IPS-18a (cell line): ENCODE measurements around the gene PGM2L1.

Experiments
- H3K27ac ChIP-seq: one replicate; pipeline ENCODE4 v1.5.1; 2013; ENCODE audit warnings: low read length
- H3K27me3 ChIP-seq: one replicate; pipeline ENCODE4 v1.6.1; 2013; ENCODE audit warnings: mild to moderate bottlenecking, low read length; ENCODE audit not compliant: control insufficient read depth, insufficient read depth
- H3K36me3 ChIP-seq: one replicate; pipeline ENCODE4 v1.6.1; 2013; ENCODE audit warnings: low read depth, low read length; ENCODE audit not compliant: control insufficient read depth
- H3K4me1 ChIP-seq: one replicate; pipeline ENCODE4 v1.6.1; 2013; ENCODE audit warnings: low read depth, low read length; ENCODE audit not compliant: control insufficient read depth
- H3K4me3 ChIP-seq: one replicate; pipeline ENCODE4 v1.5.1; 2013; ENCODE audit warnings: low read length
- H3K9ac ChIP-seq: one replicate; pipeline ENCODE4 v1.6.1; 2013; ENCODE audit warnings: mild to moderate bottlenecking, low read length, moderate library complexity
- H3K9me3 ChIP-seq: one replicate; pipeline ENCODE4 v1.6.1; 2013; ENCODE audit warnings: low read depth, low read length; ENCODE audit not compliant: control insufficient read depth

The PGM2L1 gene

DNA sequence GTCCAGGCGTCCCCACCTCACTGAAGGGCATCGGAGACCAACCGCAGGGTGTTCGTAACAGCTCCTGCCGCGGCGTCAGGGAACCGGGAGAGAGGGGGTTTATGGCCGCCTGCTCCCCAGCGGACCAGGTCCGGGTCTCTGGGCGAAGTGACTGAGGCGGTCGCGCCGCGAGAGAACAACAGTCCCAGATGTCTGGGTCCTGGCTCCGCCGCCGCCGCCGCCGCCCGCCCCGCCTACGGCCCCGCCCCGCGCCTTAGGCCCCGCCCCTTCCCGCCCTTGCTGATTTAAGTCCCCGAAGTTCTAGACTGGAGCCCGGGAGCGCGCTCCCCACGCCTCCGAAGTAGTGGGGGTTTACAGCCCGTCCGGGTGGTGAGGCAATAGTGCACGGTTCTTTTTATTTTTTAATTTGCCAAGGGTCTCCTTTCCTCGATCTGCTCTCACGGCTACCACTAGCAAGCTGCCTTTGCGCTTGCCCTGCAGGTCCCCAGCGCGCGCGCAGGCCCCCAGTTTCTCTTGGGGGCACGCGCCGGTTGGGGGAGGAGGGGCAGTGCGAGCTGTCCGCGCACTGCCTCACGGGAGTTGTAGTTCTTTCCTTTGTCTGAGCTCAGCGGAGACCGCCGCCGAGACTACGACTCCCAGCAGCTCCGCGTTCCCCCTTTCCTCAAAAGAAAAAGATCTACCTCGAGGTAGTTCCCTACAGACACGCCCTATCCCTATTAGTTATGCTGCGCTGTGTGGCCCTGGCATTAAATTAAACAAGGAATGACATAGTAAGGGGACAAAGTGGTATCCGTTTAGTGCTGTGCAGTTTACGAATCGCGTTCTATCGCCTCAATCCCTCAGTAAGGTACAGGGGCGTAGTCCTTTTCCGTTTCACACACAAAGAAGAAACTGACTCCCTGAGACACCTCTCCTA, at the start of gene PGM2L1:
TSS of gene PGM2L1 (minus strand) at position 190 of the 916 bp plus-strand sequence. CDS start 272 bp downstream, outside the sequence.
- no peaks in the 10 kb centered on the region for H3K36me3 ChIP-seq
- H3K9ac ChIP-seq: peak within 1 kb of the TSS; percentile 55
- no peaks in the 10 kb centered on the region for H3K9me3 ChIP-seq
- no peaks in the 10 kb centered on the region for H3K27me3 ChIP-seq
- H3K4me1 ChIP-seq: peaks cover 3% of the 10 kb centered on the region
- peak within 1 kb of the TSS; percentile 73 for H3K4me3 ChIP-seq
- H3K27ac ChIP-seq: no peak within 1 kb of the TSS

GRCh38 chr11:74447720-74448119, 49.5 kb upstream of the PGM2L1 start:
- Histone ChIP-seq H3K4me3 (no peak overlapping the region), H3K9me3 (no peaks in the 10 kb centered on the region), H3K27me3 (no peaks in the 10 kb centered on the region), H3K27ac (no peak overlapping the region), H3K9ac (no peak overlapping the region), H3K36me3 (no peaks in the 10 kb centered on the region), H3K4me1 (peaks cover 3% of the 10 kb centered on the region)

DNA sequence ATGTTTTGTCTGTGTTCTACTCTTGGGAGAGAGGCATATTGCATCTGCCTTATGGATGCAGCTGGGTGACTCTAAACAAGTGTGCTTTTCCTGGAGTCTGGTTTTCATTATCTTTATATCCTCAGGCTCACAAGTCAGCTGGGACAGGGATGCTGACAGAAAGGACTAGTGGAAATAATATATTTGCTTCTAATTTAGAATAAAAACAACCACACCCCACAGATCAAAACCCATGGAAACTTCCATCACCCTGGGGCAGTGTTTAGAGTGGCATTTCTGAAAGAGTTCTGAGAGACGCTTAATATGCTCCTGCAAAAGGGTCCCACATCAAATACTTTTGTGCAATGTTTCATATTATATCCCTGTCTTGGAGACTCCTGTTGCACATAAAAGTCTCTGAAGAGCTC, 48.3 kb upstream of the PGM2L1 start:
- Histone ChIP-seq H3K9me3 (no peaks in the 10 kb centered on the region), H3K27me3 (no peaks in the 10 kb centered on the region), H3K36me3 (no peaks in the 10 kb centered on the region), H3K4me1 (peaks cover 3% of the 10 kb centered on the region), H3K9ac (no peak overlapping the region), H3K4me3 (no peak overlapping the region), H3K27ac (no peak overlapping the region)

DNA sequence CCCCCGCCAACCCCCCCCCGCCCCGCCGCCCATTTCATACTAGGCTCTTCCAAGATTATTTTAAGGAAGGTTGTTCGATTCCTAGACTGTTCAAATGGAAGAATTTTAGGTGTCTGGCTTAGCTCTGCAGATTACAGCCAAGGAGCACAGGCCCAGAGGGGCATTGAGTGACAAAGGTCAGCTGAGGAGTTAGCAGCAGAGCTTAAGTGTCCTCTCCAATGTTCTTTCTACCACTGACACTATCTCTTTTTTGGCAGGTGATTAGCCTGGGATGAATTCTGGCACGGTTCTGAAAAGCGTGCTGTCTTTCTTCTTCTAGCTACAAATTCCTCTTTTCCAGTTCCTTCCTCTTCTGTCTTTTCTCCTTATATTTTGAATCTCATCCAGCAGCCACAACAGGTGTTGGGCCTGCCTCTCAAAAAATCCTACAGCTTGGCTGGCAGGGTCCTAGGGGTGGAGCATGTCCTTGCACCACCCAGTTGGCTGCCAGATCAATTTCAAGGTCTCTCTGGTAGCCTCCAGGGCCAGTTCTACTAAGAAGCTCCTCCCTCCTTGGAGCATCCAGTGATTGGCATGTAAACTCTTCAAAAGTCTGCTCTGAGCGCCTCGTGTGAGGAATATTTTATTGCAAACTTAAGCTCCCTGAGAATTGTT, 46.1 kb upstream of the PGM2L1 start:
- Histone ChIP-seq H3K4me1 (peaks cover 3% of the 10 kb centered on the region), H3K27me3 (no peaks in the 10 kb centered on the region), H3K36me3 (no peaks in the 10 kb centered on the region), H3K4me3 (no peak overlapping the region), H3K9ac (no peak overlapping the region), H3K27ac (no peak overlapping the region), H3K9me3 (no peaks in the 10 kb centered on the region)

GRCh38 chr11:74443071-74443864, 45.0 kb upstream of the PGM2L1 start:
- H3K27ac ChIP-seq: no peak overlapping the region
- no peak overlapping the region for H3K9ac ChIP-seq
- H3K4me3 ChIP-seq: no peak overlapping the region
- H3K36me3 ChIP-seq: no peaks in the 10 kb centered on the region
- no peaks in the 10 kb centered on the region for H3K9me3 ChIP-seq
- H3K27me3 ChIP-seq: no peaks in the 10 kb centered on the region
- H3K4me1 ChIP-seq: peaks cover 3% of the 10 kb centered on the region

DNA sequence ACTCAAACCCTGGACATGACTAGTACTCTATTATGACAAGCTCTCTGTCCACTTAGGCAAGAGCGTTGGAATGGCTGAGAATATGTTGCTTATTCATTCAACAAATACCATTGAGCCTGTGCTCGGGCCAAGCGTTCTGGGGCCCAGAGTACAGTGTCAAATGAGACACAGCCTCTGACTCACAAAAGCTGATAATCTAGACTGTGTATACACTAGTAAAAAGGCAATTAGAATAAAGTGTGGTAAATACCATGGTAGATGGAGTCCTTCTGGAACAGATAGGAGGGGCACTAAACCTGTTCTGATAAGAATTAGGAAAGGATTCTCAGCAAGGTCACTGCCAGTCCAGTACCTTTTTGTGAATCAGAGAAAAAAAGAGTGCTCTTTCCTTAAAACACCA, 44.4 kb upstream of the PGM2L1 start:
- Histone ChIP-seq H3K36me3 (no peaks in the 10 kb centered on the region), H3K9ac (no peak overlapping the region), H3K27me3 (no peaks in the 10 kb centered on the region), H3K9me3 (no peaks in the 10 kb centered on the region), H3K27ac (no peak overlapping the region), H3K4me1 (peaks cover 3% of the 10 kb centered on the region), H3K4me3 (no peak overlapping the region)

DNA sequence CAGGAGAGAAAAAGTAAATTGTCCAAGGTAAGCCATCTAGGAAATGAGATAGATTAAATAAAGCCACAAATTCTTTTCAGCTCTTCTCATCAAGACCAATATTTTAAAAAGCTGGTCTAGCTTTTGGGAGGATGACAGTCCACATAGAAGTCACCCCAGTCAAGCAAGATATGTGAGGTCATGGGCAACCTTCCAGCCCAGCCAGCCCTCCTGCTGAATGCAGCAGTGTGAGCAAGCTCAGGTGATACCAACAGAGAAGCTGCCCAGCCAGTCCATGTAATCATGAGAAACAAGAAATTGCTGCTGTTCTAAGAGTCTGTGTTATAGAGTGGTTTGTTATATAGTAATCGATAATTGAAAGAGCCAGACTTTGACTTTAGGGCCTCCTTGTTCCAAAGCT, 40.4 kb upstream of the PGM2L1 start:
- Histone ChIP-seq H3K36me3 (no peaks in the 10 kb centered on the region), H3K9me3 (no peaks in the 10 kb centered on the region), H3K4me3 (no peak overlapping the region), H3K27ac (no peak overlapping the region), H3K4me1 (peaks cover 3% of the 10 kb centered on the region), H3K9ac (no peak overlapping the region), H3K27me3 (no peaks in the 10 kb centered on the region)

- Histone ChIP-seq H3K9me3 (no peaks in the 10 kb centered on the region), H3K27ac (no peak overlapping the region), H3K36me3 (no peaks in the 10 kb centered on the region), H3K4me1 (no peaks in the 10 kb centered on the region), H3K9ac (no peak overlapping the region), H3K4me3 (no peak overlapping the region), H3K27me3 (no peaks in the 10 kb centered on the region)
Observed at GRCh38 chr11:74437441-74438042, 39.3 kb upstream of the PGM2L1 start.

GRCh38 chr11:74434528-74434927, 36.3 kb upstream of the PGM2L1 start:
- Histone ChIP-seq H3K27me3 (no peaks in the 10 kb centered on the region), H3K9me3 (no peaks in the 10 kb centered on the region), H3K4me1 (no peaks in the 10 kb centered on the region), H3K27ac (no peak overlapping the region), H3K4me3 (no peak overlapping the region), H3K9ac (no peak overlapping the region), H3K36me3 (no peaks in the 10 kb centered on the region)

DNA sequence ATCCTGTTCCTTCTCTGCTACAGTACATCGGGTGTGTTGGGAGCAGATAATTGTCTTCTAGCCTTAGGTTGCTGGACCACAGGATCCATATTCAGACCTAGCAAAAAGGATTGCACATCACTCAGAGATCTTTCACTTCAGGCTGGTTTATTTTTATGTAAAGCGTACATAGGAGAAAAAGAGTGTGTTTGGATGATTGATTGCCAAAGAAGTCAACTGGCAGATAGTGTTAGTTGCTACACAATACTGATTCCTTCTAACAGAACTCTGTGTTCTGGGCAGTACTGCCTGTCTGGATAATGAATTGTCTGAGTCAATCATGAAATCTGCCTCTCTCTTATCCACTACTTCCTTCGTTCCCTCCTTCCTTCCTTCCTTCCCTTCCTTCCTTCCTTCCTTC, 31.0 kb upstream of the PGM2L1 start:
- Histone ChIP-seq H3K27ac (no peak overlapping the region), H3K4me1 (no peaks in the 10 kb centered on the region), H3K36me3 (no peaks in the 10 kb centered on the region), H3K9ac (no peak overlapping the region), H3K27me3 (no peaks in the 10 kb centered on the region), H3K4me3 (no peak overlapping the region), H3K9me3 (no peaks in the 10 kb centered on the region)

GRCh38 chr11:74427384-74427886, 29.2 kb upstream of the PGM2L1 start:
- Histone ChIP-seq H3K27ac (no peak overlapping the region), H3K9ac (no peak overlapping the region), H3K4me1 (no peaks in the 10 kb centered on the region), H3K36me3 (no peaks in the 10 kb centered on the region), H3K9me3 (no peaks in the 10 kb centered on the region), H3K27me3 (no peaks in the 10 kb centered on the region), H3K4me3 (no peak overlapping the region)
